Liver (tissue), 9 donors: ENCODE data around the gene MYBPH. TPM values are rescaled to one million over a fixed set of nuclear protein-coding genes. Genes with fewer than 3 reads are reported as not detected.

Experiments used
- DNase-seq: peaks from one replicate; pipeline ENCODE4 v3.0.0-alpha.2; 2017; ENCODE audit warnings: low spot score
- H3K27ac ChIP-seq, 2 donors: one replicate each; pipeline ENCODE4 v1.7.0; 2013; ENCODE audit warnings: inconsistent platforms in 2 of 2, low read length in 2 of 2, control low read depth in 1 of 2, low read depth in 1 of 2, mild to moderate bottlenecking in 1 of 2
- H3K27me3 ChIP-seq, 4 donors: one replicate each; pipeline versions ENCODE4 v1.6.1 to v1.7.0; 2013; ENCODE audit warnings: low read length in 3 of 4, inconsistent platforms in 1 of 4, mild to moderate bottlenecking in 1 of 4, moderate library complexity in 1 of 4; ENCODE audit not compliant: control insufficient read depth in 4 of 4, insufficient read depth in 4 of 4
- H3K36me3 ChIP-seq, 4 donors: one replicate each; pipeline versions ENCODE4 v1.6.1 to v1.7.0; 2013; ENCODE audit warnings: low read length in 3 of 4, mild to moderate bottlenecking in 3 of 4, low read depth in 1 of 4, moderate library complexity in 1 of 4; ENCODE audit not compliant: control insufficient read depth in 4 of 4, insufficient read depth in 3 of 4
- H3K4me1 ChIP-seq, 4 donors: one replicate each; pipeline versions ENCODE4 v1.6.1 to v1.7.0; 2013; ENCODE audit warnings: low read length in 3 of 4, mild to moderate bottlenecking in 3 of 4, moderate library complexity in 1 of 4; ENCODE audit not compliant: control insufficient read depth in 4 of 4, insufficient read depth in 4 of 4
- H3K4me3 ChIP-seq, 3 donors: one replicate each; pipeline versions ENCODE4 v1.6.1 to v1.7.0; 2013; ENCODE audit warnings: low read length in 3 of 3, control low read depth in 1 of 3, low read depth in 1 of 3, mild to moderate bottlenecking in 1 of 3
- H3K9ac ChIP-seq, 2 donors: one replicate each; pipeline ENCODE4 v1.7.0; 2013; ENCODE audit warnings: low read length in 2 of 2, mild to moderate bottlenecking in 2 of 2, moderate library complexity in 2 of 2, control low read depth in 1 of 2, low read depth in 1 of 2
- H3K9me3 ChIP-seq, 4 donors: one replicate each; pipeline versions ENCODE4 v1.6.1 to v1.7.0; 2013; ENCODE audit warnings: low read length in 3 of 4; ENCODE audit not compliant: control insufficient read depth in 4 of 4
- ATF3 ChIP-seq: IDR thresholded peaks from 2 replicates; pipeline ENCODE4 v1.6.1; 2016; ENCODE audit warnings: antibody characterized with exemption
- CTCF ChIP-seq: fragments of 150-350 bp; IDR thresholded peaks from 2 replicates; pipeline ENCODE4 v1.5.1; 2017; ENCODE audit warnings: improper control_type of control experiment, low read depth, low read length; ENCODE audit not compliant: missing input control
- EGR1 ChIP-seq, 2 donors: IDR thresholded peaks; 2 replicates each; pipeline ENCODE4 v1.6.1; 2016 to 2018; ENCODE audit warnings: antibody characterized with exemption in 2 of 2, low read depth in 2 of 2
- FOXA1 ChIP-seq: IDR thresholded peaks from 2 replicates; pipeline ENCODE4 v1.6.1; 2016; ENCODE audit warnings: antibody characterized with exemption
- FOXA2 ChIP-seq: IDR thresholded peaks from 2 replicates; pipeline ENCODE4 v1.6.1; 2016; ENCODE audit warnings: antibody characterized with exemption
- GABPA ChIP-seq, 2 donors: IDR thresholded peaks in 1 of 2; conservative IDR thresholded peaks in 1 of 2; 2 replicates each; pipeline ENCODE4 v1.6.1; 2016; ENCODE audit warnings: antibody characterized with exemption in 2 of 2, mild to moderate bottlenecking in 1 of 2, moderate library complexity in 1 of 2
- HNF4A ChIP-seq, 2 donors: conservative IDR thresholded peaks; 2 replicates each; pipeline ENCODE4 v1.6.1; 2016; ENCODE audit warnings: antibody characterized with exemption in 2 of 2, mild to moderate bottlenecking in 2 of 2
- HNF4G ChIP-seq: IDR thresholded peaks from 2 replicates; pipeline ENCODE4 v1.6.1; 2016; ENCODE audit warnings: antibody characterized with exemption
- MAX ChIP-seq: IDR thresholded peaks from 2 replicates; pipeline ENCODE4 v1.6.1; 2016; ENCODE audit warnings: antibody characterized with exemption
- NR2F2 ChIP-seq: IDR thresholded peaks from 2 replicates; pipeline ENCODE4 v1.6.1; 2016; ENCODE audit warnings: antibody characterized with exemption
- RAD21 ChIP-seq, 2 donors: IDR thresholded peaks; 2 replicates each; pipeline ENCODE4 v1.6.1; 2016; ENCODE audit warnings: antibody characterized with exemption in 2 of 2, mild to moderate bottlenecking in 2 of 2
- REST ChIP-seq: IDR thresholded peaks from 2 replicates; pipeline ENCODE4 v1.6.1; 2016; ENCODE audit warnings: antibody characterized with exemption, mild to moderate bottlenecking
- RXRA ChIP-seq, 2 donors: IDR thresholded peaks; 2 replicates each; pipeline ENCODE4 v1.6.1; 2017 to 2018; ENCODE audit warnings: antibody characterized with exemption in 2 of 2, mild to moderate bottlenecking in 1 of 2
- SP1 ChIP-seq: IDR thresholded peaks from 2 replicates; pipeline ENCODE4 v1.6.1; 2018; ENCODE audit warnings: antibody characterized with exemption, mild to moderate bottlenecking
- TAF1 ChIP-seq: conservative IDR thresholded peaks from 2 replicates; pipeline ENCODE4 v1.6.1; 2016; ENCODE audit warnings: antibody characterized with exemption, mild to moderate bottlenecking
- YY1 ChIP-seq: IDR thresholded peaks from 2 replicates; pipeline ENCODE4 v1.6.1; 2016; ENCODE audit warnings: antibody characterized with exemption, mild to moderate bottlenecking
- ZBTB33 ChIP-seq: IDR thresholded peaks from 2 replicates; pipeline ENCODE4 v1.6.1; 2016; ENCODE audit warnings: antibody characterized with exemption
- WGBS: extraction: QIAGEN DNeasy Blood & Tissue Kit; methylation state at CpG from one replicate; pipeline ENCODE4 v1.1.7; 2013; 5-methylcytosine and 5-hydroxymethylcytosine counted together
- polyA plus RNA-seq, 2 donors: library from polyadenylated mRNA; stranded (reverse) in 1 of 2; unstranded in 1 of 2; fragments of 200-250 nt in 1 of 2; fragments of >200 nt in 1 of 2; fragmentation: Nextera tagmentation in 1 of 2; extraction: Ambion mirVana in 1 of 2; gene quantifications; one replicate each; pipeline versions ENCODE4 v1.2.1 to v1.2.3, GENCODE V29; 2013 to 2015
- total RNA-seq, 2 donors: library from RNA; depleted of rRNA; stranded (reverse); fragments of >200 nt; gene quantifications; one replicate each; pipeline ENCODE4 v1.2.3, GENCODE V29; 2014
- donor health status: healthy.
- donor health status: healthy.
- donor health status: healthy.
- donor health status: healthy.
- donor health status: healthy.

The MYBPH gene
- total and polyA plus RNA-seq, 4 donors, result 0.09 TPM; not detected in 3

- peak; percentile 16 for DNase-seq
- Histone ChIP-seq H3K9ac (no peak overlapping the region), H3K9me3 (no peaks in the 10 kb centered on the region), H3K27me3 (peaks cover 0 to 3% (median 1%) of the 10 kb centered on the region in 4 donors), H3K36me3 (no peaks in the 10 kb centered on the region), H3K4me1 (peaks cover 0 to 20% (median under 1%) of the 10 kb centered on the region in 4 donors), H3K4me3 (no peak overlapping the region), H3K27ac (no peak overlapping the region)
- 93% methylated on average over 2 of the region's 2 CpGs for WGBS
- TF ChIP-seq FOXA1 (no peak), ZBTB33 (no peak), REST (no peak), SP1 (no peak), HNF4A (conservative IDR thresholded peaks at IDR 0.05) (no peak), HNF4G (no peak), FOXA2 (no peak), RAD21 (IDR thresholded peaks at IDR 0.05) (no peak), GABPA (IDR thresholded peaks at IDR 0.05 in 1 of 2, conservative IDR thresholded peaks at IDR 0.05 in 1 of 2) (no peak), NR2F2 (no peak), RXRA (IDR thresholded peaks at IDR 0.05) (no peak), EGR1 (IDR thresholded peaks at IDR 0.05; ENCODE audit: low read depth in 2 of 2) (no peak), YY1 (no peak), MAX (no peak), CTCF (no peak), TAF1 (no peak), ATF3 (no peak)
These were observed 53.5 kb downstream of the MYBPH start for GRCh38 chr1:203122159-203122558.
